HL-60 (cell line): ENCODE data around the gene SHOX.

Experiments used
- DNase-seq, 2 experiments: peaks; one replicate each; pipeline ENCODE4 v3.0.0-alpha.2; 2010 to 2020; ENCODE audit warnings: low read depth in 1 of 2, low spot score in 1 of 2
- H3K27ac ChIP-seq: fragments of 250-450 bp; sonication (Bioruptor Pico); replicated peaks from 2 replicates; pipeline ENCODE4 v1.5.1; 2020; ENCODE audit warnings: mild to moderate bottlenecking, moderate library complexity
- H3K27me3 ChIP-seq: fragments of 250-450 bp; sonication (Bioruptor Pico); 2 replicates; pipeline ENCODE4 v1.5.1; 2021; ENCODE audit warnings: mild to moderate bottlenecking, moderate library complexity; ENCODE audit not compliant: insufficient read depth, poor library complexity, severe bottlenecking
- H3K4me3 ChIP-seq: replicated peaks from 2 replicates; pipeline ENCODE4 v1.5.1; 2011; ENCODE audit warnings: mild to moderate bottlenecking, control low read depth, low read length; ENCODE audit not compliant: insufficient read depth
- GABPA ChIP-seq: IDR thresholded peaks from 2 replicates; pipeline ENCODE4 v1.6.1; 2012; ENCODE audit warnings: low read depth
- POLR2AphosphoS5 ChIP-seq: IDR thresholded peaks from 2 replicates; pipeline ENCODE4 v1.6.1; 2012; ENCODE audit warnings: low read depth
- REST ChIP-seq: IDR thresholded peaks from 2 replicates; pipeline ENCODE4 v1.6.1; 2012; ENCODE audit warnings: low read depth; ENCODE audit not compliant: insufficient replicate concordance
- SPI1 ChIP-seq: IDR thresholded peaks from 2 replicates; pipeline ENCODE4 v1.6.1; 2012; ENCODE audit warnings: low read depth, mild to moderate bottlenecking, borderline replicate concordance
- TF ChIP-seq, protein P1 (sequence below): IDR thresholded peaks from one replicate; pipeline ENCODE4 v1.5.1; 2011; ENCODE audit warnings: low read length, control low read depth, inconsistent platforms; ENCODE audit not compliant: insufficient read depth

SHOX gene

DNA sequence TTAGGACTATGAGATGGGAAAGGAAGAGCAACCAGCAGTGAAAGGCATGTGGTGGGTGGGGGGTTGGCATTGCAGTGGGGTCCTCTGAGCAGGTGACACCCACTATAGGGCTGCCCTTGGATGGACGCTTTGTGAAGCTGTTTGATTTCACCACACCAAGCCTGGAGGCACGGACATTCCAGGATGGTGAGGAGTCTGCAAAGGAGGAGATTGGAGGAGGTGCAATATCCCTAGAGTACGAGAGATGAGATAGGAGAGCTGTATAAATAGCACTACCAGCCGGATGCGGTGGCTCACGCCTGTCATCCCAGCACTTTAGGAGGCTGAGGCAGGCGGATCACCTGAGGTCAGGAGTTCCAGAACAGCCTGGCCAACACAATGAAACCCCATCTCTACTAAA, 42.3 kb downstream of the SHOX start:
- Histone ChIP-seq H3K27ac (no peak overlapping the region), H3K4me3 (no peak overlapping the region), H3K27me3 (no peaks in the 10 kb centered on the region)
- TF ChIP-seq REST (no peak), SPI1 (no peak), GABPA (no peak), POLR2AphosphoS5 (no peak)
- TF ChIP-seq, protein P1, sequence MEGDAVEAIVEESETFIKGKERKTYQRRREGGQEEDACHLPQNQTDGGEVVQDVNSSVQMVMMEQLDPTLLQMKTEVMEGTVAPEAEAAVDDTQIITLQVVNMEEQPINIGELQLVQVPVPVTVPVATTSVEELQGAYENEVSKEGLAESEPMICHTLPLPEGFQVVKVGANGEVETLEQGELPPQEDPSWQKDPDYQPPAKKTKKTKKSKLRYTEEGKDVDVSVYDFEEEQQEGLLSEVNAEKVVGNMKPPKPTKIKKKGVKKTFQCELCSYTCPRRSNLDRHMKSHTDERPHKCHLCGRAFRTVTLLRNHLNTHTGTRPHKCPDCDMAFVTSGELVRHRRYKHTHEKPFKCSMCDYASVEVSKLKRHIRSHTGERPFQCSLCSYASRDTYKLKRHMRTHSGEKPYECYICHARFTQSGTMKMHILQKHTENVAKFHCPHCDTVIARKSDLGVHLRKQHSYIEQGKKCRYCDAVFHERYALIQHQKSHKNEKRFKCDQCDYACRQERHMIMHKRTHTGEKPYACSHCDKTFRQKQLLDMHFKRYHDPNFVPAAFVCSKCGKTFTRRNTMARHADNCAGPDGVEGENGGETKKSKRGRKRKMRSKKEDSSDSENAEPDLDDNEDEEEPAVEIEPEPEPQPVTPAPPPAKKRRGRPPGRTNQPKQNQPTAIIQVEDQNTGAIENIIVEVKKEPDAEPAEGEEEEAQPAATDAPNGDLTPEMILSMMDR: no peak
- no peak for DNase-seq

- H3K4me3 ChIP-seq: no peak overlapping the region
- no peak for TF ChIP-seq GABPA
- DNase-seq: no peak
- no peak overlapping the region for H3K27ac ChIP-seq
- no peaks in the 10 kb centered on the region for H3K27me3 ChIP-seq
Observed at GRCh38 chrX:675279-675954, 44.8 kb downstream of the SHOX start.

DNA sequence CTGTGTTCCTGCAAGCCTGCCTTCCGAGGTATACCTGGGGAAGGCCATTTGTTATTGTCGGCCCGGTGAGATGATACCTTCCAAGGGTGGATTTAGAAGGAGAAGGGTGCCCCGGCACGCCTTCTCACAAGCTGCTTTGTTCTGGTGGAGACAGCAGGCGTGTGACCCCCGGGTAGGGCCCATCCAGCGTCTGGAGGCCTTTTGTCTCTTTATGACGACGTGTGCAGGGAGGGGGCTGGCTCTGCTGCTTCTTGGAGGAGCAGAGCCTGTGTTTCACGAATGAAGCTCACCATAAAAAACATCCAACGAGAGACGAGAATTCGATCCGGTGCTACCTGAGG, 45.3 kb downstream of the SHOX start:
- no peaks in the 10 kb centered on the region for H3K27me3 ChIP-seq

More for the DNA sequence above, 45.3 kb downstream of the SHOX start:
- Histone ChIP-seq H3K27ac (no peak overlapping the region), H3K4me3 (no peak overlapping the region)
- no peak for DNase-seq
- TF ChIP-seq, protein P1: no peak
- TF ChIP-seq SPI1 (no peak), POLR2AphosphoS5 (no peak), GABPA (no peak), REST (no peak)
